ENCODE results near the gene CLEC2L. TPM values are rescaled to one million over a fixed set of nuclear protein-coding genes. Genes with fewer than 3 reads are reported as not detected.

The CLEC2L gene
- total and polyA plus RNA-seq, 2 experiments from 2014 or later = not detected

DNA sequence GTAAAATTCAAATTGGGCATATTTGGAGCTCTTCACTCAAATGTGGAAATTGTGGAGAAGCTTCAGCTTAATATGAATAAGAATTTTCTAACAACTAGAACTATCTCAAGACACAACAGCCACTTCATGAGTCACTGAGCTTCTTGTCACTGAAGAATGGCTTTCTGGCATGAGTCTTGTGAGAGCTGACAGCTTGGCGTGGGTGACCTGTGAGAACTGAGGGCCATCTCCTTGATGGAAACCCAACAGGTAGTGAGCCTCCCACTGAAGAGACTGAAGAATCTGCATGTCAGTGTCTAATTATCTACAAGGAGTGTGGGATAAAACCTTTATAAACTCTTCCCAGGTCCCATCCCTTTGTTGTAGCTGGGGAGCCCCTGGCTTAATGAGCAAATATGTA is 66.0 kb downstream of the CLEC2L start:
- TF ChIP-seq, protein P1, sequence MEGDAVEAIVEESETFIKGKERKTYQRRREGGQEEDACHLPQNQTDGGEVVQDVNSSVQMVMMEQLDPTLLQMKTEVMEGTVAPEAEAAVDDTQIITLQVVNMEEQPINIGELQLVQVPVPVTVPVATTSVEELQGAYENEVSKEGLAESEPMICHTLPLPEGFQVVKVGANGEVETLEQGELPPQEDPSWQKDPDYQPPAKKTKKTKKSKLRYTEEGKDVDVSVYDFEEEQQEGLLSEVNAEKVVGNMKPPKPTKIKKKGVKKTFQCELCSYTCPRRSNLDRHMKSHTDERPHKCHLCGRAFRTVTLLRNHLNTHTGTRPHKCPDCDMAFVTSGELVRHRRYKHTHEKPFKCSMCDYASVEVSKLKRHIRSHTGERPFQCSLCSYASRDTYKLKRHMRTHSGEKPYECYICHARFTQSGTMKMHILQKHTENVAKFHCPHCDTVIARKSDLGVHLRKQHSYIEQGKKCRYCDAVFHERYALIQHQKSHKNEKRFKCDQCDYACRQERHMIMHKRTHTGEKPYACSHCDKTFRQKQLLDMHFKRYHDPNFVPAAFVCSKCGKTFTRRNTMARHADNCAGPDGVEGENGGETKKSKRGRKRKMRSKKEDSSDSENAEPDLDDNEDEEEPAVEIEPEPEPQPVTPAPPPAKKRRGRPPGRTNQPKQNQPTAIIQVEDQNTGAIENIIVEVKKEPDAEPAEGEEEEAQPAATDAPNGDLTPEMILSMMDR (IDR thresholded peaks at IDR 0.05; ENCODE audit: poor library complexity) = no peak
- TF ChIP-seq EZH2 (IDR thresholded peaks at IDR 0.05; ENCODE audit: borderline replicate concordance) (no peak), EZH2phosphoT487 (IDR thresholded peaks at IDR 0.05; ENCODE audit: low read depth, severe bottlenecking, unreplicated experiment) (no peak)
- 89% methylated on average over 1 of the region's 1 CpG for WGBS (ENCODE audit: low lambda C conversion rate, missing lambda C conversion rate)
- no peaks in the 10 kb centered on the region for H4K20me1 ChIP-seq (ENCODE audit: insufficient read depth, poor library complexity, severe bottlenecking)
- H3K27me3 ChIP-seq = no peaks in the 10 kb centered on the region
- no peak overlapping the region for H3K4me3 ChIP-seq
- no peak overlapping the region for H2AFZ ChIP-seq
- H3K9me3 ChIP-seq (ENCODE audit: low read depth) = no peaks in the 10 kb centered on the region
- no peak overlapping the region for H3K27ac ChIP-seq
- no peaks in the 10 kb centered on the region for H3K4me1 ChIP-seq (ENCODE audit: insufficient read depth)
- no peaks in the 10 kb centered on the region for H3K9me2 ChIP-seq (replicated peaks; ENCODE audit: insufficient read depth)
- no peaks in the 10 kb centered on the region for H3K79me2 ChIP-seq
- no peak overlapping the region for H3K4me2 ChIP-seq
- no peak for DNase-seq (ENCODE audit: low spot score)
- H3K36me3 ChIP-seq (replicated peaks; ENCODE audit: insufficient read depth, low read depth) = peaks cover 3% of the 10 kb centered on the region

DNA sequence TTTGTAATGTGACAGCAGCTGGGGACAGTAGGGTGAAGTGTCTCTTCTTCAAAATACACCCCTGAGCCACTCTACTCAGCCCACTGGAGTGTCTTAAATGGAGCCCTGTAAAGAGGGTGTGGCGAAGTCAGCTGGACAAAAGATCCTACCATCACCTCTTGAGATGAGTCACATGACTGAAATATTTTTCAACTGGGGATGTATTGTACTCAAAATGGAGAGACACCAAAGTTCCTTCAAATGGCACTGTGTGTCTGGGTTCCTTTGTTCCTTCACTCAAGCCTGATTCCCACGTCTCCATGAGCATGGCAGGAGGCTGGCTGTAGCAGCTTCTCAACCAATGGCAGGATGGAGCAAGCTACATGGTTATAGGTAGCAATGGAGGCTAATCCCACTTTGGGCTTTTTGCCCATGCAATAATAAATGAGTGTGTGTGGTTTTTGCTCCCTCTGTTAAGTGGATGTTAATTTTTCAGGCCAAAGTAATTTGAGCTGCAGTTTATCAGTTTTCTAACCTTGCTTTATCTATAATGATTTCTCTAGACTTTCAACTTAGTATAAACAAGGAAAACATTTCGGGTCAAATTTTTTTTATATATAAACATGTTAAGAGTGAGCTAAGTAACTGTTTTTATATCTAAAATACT is 68.2 kb downstream of the CLEC2L start:
- H4K20me1 ChIP-seq (ENCODE audit: insufficient read depth, poor library complexity, severe bottlenecking) = no peaks in the 10 kb centered on the region
- WGBS (ENCODE audit: low lambda C conversion rate, missing lambda C conversion rate) = 80% methylated on average over 3 of the region's 3 CpGs
- no peak overlapping the region for H3K27ac ChIP-seq
- H3K79me2 ChIP-seq = no peaks in the 10 kb centered on the region
- H3K36me3 ChIP-seq (replicated peaks; ENCODE audit: insufficient read depth, low read depth) = no peaks in the 10 kb centered on the region
- no peak for DNase-seq (ENCODE audit: low spot score)
- no peak overlapping the region for H3K4me3 ChIP-seq
- H3K27me3 ChIP-seq = no peaks in the 10 kb centered on the region
- no peak overlapping the region for H3K4me2 ChIP-seq
- H2AFZ ChIP-seq = no peak overlapping the region
- H3K4me1 ChIP-seq (ENCODE audit: insufficient read depth) = no peaks in the 10 kb centered on the region
- H3K9me2 ChIP-seq (replicated peaks; ENCODE audit: insufficient read depth) = no peaks in the 10 kb centered on the region
- TF ChIP-seq, protein P1 (IDR thresholded peaks at IDR 0.05; ENCODE audit: poor library complexity) = no peak
- TF ChIP-seq EZH2phosphoT487 (IDR thresholded peaks at IDR 0.05; ENCODE audit: low read depth, severe bottlenecking, unreplicated experiment) = no peak
- no peak for TF ChIP-seq EZH2 (IDR thresholded peaks at IDR 0.05; ENCODE audit: borderline replicate concordance)
- H3K9me3 ChIP-seq (ENCODE audit: low read depth) = no peaks in the 10 kb centered on the region

DNA sequence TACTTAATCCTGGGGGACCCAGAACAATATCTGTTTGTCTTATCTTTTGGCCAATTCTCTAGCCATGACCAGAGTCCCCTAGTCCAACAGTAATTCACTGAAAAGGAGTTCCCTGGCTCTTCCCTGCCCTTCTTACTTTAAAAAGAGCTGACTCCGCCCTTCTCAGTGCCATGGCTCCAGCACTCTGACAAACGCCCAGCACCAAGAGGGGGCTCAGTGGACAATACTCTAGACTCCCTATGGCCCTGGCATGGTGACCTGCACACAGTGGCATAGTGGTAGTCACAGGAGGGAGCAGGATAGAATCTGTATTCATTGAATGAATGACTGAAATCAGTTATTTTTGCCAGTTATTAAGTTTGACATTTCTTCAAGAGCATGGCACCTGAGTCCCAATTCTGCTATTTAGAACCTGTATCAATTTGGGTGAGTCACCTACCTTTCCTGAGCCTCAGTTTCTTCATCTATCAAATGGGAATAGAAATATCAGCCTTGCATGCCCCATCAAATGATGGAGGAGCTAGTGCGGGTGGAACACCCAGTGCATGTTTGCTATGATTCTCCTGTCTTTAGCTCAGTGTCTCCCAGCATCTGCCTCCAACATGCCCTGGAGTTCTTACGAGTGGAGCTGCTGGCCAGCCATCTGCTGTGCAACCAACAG is 69.4 kb downstream of the CLEC2L start:
- Histone ChIP-seq H2AFZ (no peak overlapping the region), H3K4me2 (no peak overlapping the region), H3K79me2 (no peaks in the 10 kb centered on the region), H3K4me3 (no peak overlapping the region), H3K9me3 (ENCODE audit: low read depth) (no peaks in the 10 kb centered on the region), H3K36me3 (replicated peaks; ENCODE audit: insufficient read depth, low read depth) (no peaks in the 10 kb centered on the region), H3K27ac (no peak overlapping the region), H3K9me2 (replicated peaks; ENCODE audit: insufficient read depth) (no peaks in the 10 kb centered on the region), H4K20me1 (ENCODE audit: insufficient read depth, poor library complexity, severe bottlenecking) (no peaks in the 10 kb centered on the region), H3K27me3 (no peaks in the 10 kb centered on the region), H3K4me1 (ENCODE audit: insufficient read depth) (no peaks in the 10 kb centered on the region)
- DNase-seq (ENCODE audit: low spot score) = no peak
- 92% methylated on average over 4 of the region's 4 CpGs for WGBS (ENCODE audit: low lambda C conversion rate, missing lambda C conversion rate)
- TF ChIP-seq EZH2 (IDR thresholded peaks at IDR 0.05; ENCODE audit: borderline replicate concordance) = no peak
- no peak for TF ChIP-seq EZH2phosphoT487 (IDR thresholded peaks at IDR 0.05; ENCODE audit: low read depth, severe bottlenecking, unreplicated experiment)
- TF ChIP-seq, protein P1 (IDR thresholded peaks at IDR 0.05; ENCODE audit: poor library complexity) = no peak

Measured in hepatocyte (in vitro differentiated cells).